Measurements from ENCODE around the gene VSTM1. TPM values are rescaled to one million over a fixed set of nuclear protein-coding genes. Genes with fewer than 3 reads are reported as not detected.

The VSTM1 gene
- total RNA-seq, 1 experiment from 2014 or later = not detected

GRCh38 chr19:54009440-54009839 is 54.3 kb downstream of the VSTM1 start:
- Histone ChIP-seq H2BK120ac (ENCODE audit: low read depth, low read length, poor library complexity, severe bottlenecking) (no peak overlapping the region), H3K4me2 (ENCODE audit: insufficient read depth, insufficient read length, low read length) (no peak overlapping the region), H3K9ac (ENCODE audit: extremely low read depth, insufficient read length, low read length) (no peak overlapping the region), H3K4ac (ENCODE audit: low read depth, low read length) (no peak overlapping the region), H2BK12ac (ENCODE audit: insufficient read length, low read depth, low read length) (no peak overlapping the region), H4K20me1 (ENCODE audit: control insufficient read depth, insufficient read depth, insufficient read length) (no peaks in the 10 kb centered on the region), H3K14ac (ENCODE audit: insufficient read depth, low read length) (no peak overlapping the region), H2BK5ac (ENCODE audit: insufficient read length, low read length) (no peak overlapping the region), H3K23me2 (ENCODE audit: insufficient read length, low read depth, low read length, poor library complexity, severe bottlenecking) (no peaks in the 10 kb centered on the region), H2AFZ (ENCODE audit: low read length) (no peak overlapping the region), H3K9me3 (ENCODE audit: control insufficient read depth, low read depth, low read length) (no peaks in the 10 kb centered on the region), H3K27ac (ENCODE audit: insufficient read length, low read depth, low read length) (no peak overlapping the region), H3K56ac (ENCODE audit: insufficient read length, low read depth, low read length) (no peak overlapping the region), H4K8ac (replicated peaks; ENCODE audit: insufficient read length, low read depth, low read length) (no peak overlapping the region), H3T11ph (ENCODE audit: low read length) (no peak overlapping the region), H3K23ac (ENCODE audit: insufficient read length, low read depth, low read length) (no peak overlapping the region), H3K79me1 (ENCODE audit: insufficient read depth, low read depth, low read length, poor library complexity, severe bottlenecking) (no peaks in the 10 kb centered on the region), H2BK15ac (ENCODE audit: low read depth, low read length) (no peak overlapping the region), H3K79me2 (ENCODE audit: insufficient read depth, low read length) (no peaks in the 10 kb centered on the region), H2AK5ac (ENCODE audit: insufficient read length, low read length) (no peak overlapping the region), H3K18ac (ENCODE audit: insufficient read length, low read depth, low read length) (no peak overlapping the region), H4K91ac (ENCODE audit: insufficient read length, low read depth, low read length) (no peak overlapping the region), H2BK20ac (ENCODE audit: low read depth, low read length, poor library complexity, severe bottlenecking) (no peak overlapping the region), H4K5ac (ENCODE audit: insufficient read length, low read depth, low read length) (no peak overlapping the region), H3K27me3 (ENCODE audit: insufficient read depth, low read length) (no peaks in the 10 kb centered on the region), H3K4me1 (ENCODE audit: insufficient read depth, low read length) (no peaks in the 10 kb centered on the region; the same call in 1 of the 2 replicates)
- no peak for TF ChIP-seq CTCF (conservative IDR thresholded peaks at IDR 0.05)
- peaks cover 10% of the 10 kb centered on the region for H3K27me3 Mint-ChIP-seq (ENCODE audit: low read depth)
- WGBS (ENCODE audit: extremely low coverage, insufficient read length, low lambda C conversion rate) = no CpG with 5 or more reads among the region's 8 CpGs
- no peaks in the 10 kb centered on the region for H3K36me3 Mint-ChIP-seq (ENCODE audit: insufficient read depth in 1 of 3, low read depth in 3 of 3)
- no peak overlapping the region for H3K27ac Mint-ChIP-seq
- H3K4me3 Mint-ChIP-seq = no peak overlapping the region; a peak in 1 of 5 replicates
- no peak for DNase-seq
- peaks cover 0 to 2% of the 10 kb centered on the region in 2 experiments; a peak in 1 of 5 replicates for H3K9me3 Mint-ChIP-seq
- H3K4me1 Mint-ChIP-seq = peaks cover 8 to 23% of the 10 kb centered on the region in 2 experiments
